GM21423 (cell line): ENCODE measurements around the gene PHLPP1.

Experiments used
- ATAC-seq: cut with Tn5 transposase; IDR thresholded peaks from one replicate; pipeline ENCODE4 v1.9.1; 2021; ENCODE audit warnings: mild to moderate bottlenecking, moderate library complexity; ENCODE audit not compliant: unreplicated experiment

Gene PHLPP1

DNA sequence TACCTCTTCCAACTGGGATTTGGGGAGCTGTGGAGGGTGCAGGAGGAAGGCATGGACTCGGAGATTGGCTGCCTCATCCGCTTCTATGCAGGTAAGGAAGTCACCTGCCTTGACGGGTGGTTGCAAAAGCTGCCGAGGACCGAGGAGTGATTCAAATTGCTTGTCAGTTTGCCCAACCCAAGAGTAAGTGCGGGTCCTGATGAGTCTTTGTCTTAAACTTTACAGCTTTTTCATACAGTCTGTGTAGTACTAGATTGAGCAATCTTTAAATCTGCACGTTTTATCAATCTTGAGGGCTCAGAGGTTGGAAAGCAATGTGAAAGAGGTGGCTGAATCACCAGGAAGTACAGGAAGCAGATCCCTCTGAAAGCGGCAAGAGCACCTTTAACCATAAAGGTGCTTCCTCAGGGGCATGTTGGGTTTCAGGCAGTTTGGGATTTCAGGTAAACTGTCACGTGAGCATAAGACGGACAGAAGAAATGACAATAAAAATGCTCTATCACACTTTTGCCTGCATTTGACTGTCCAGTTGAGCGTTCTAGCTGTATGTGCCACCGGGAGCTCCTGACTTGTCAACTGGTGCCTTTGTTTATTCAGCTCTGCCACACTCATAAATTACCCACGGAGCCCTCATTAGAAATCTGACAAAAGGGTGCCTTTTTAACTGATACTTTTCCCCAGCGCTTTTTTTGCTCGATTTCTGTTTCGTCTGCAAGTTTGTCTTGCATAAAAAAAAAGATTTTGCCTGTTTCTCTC lies 2.0 kb downstream of the PHLPP1 start:
- no peak for ATAC-seq

DNA sequence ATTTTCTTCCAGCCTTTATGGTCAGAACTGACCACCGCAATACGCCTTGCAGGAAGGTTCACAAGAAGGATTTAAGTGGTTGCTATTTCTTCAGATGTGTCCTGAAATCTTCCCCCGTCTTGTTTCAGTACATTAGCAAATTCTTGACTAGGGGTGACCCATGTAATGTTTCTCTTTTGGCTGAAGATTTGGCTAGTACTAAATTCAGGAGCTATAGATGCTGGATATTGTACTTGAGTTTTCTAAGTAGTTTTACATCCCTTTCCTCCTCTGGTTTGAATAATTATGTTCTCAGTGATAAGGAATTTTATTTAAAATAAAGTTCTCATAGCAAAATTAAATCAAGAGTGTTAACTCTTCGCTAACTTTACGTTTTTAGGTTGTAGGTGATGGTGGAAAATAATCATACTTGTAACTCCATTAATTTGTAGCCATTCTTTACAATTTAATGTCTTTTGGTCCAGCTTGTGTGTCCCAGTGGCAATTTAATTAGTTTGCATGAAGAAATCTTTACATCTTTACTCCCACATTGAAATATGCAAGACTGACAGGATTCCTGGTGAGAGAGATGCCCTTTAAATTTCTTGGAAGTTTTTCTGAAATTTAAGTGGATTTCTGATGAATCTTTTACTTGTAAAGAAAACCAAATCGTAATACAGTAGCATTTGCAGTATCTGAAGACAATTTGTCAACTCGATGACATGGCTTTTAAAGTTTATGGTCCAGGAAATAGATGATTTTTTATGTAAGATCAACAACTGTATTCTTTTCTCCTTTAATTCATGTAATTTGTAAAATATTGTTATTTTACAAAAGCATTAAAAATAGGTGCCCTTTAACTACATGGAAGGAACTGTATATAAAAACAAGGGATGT lies 2.8 kb downstream of the PHLPP1 start:
- ATAC-seq, result no peak

- no peak for ATAC-seq
Measured at GRCh38 chr18:62720048-62720447, 4.7 kb downstream of the PHLPP1 start.

- no peak for ATAC-seq
Measured at GRCh38 chr18:62720766-62721613, 5.6 kb downstream of the PHLPP1 start.

DNA sequence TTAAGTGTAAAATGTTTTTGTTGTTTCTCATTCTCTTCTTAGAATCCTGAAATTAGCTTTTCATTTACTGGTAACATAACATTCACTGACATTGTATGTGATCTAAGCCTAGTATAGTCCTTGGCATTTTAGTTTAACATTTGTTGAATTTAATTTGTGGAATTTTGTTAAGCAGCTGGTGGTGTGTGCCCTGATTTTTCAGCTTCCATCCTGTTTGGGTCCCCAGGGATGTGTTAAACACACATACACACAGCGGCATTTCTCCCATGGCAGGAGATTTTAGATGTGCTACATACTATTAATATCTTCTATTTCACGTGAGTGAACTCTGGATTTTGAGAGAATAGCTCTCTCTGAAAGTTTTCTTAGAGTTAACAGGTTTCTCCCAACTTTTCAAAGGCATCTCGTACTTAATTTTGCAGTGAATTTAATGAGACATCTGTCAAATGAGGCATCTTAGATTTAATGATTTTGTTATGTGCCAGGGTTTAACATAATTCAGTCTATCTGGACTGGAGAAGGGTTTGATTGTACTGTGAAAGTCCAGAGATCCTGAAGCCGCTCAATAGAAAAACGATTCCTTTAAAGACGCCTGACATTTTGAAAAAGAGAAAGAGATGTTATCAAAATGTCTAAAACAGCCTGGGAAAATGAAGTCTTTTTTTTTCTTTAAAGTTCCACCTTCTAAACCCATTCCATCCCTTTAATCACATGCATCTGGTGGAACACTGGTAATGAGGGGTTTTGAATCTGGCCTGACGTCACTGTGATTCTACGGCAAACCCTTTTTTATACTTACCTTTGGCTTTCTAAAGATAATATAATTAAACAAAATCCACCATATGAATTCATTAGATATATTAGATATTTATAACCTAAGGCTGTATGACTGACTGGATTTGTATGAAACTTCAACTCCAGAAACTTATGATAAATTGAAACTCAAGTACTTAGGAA lies 6.8 kb downstream of the PHLPP1 start:
- ATAC-seq, result no peak

DNA sequence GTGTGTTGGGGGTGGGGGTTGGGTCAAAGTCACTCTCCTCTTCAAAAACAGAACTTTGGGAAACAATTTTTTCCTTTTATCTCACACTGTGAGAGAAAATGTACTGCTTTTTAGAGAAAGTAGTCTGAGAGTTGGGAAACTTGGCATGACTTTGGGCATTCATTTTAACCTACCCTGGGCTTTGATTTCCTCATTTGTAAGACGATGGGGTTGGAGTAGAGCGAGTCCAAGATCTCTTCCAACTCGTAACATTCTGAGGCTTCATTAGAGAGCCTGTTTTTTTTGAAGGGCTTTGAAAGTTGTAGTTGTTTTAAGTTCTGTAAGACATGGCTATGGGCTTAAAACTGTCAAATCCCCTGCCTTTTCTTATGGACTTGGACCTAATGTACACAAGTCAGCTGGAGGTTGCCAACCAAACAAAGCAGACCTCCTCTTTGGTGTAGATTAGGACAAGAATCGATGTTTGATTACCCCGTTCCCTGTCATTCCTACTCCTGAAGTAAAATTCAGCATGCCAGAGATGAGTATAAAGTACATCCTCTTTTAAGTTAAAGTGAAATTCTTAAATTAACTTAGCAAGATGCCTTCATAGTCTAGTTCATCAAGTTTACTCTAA lies 8.4 kb downstream of the PHLPP1 start:
- no peak for ATAC-seq

DNA sequence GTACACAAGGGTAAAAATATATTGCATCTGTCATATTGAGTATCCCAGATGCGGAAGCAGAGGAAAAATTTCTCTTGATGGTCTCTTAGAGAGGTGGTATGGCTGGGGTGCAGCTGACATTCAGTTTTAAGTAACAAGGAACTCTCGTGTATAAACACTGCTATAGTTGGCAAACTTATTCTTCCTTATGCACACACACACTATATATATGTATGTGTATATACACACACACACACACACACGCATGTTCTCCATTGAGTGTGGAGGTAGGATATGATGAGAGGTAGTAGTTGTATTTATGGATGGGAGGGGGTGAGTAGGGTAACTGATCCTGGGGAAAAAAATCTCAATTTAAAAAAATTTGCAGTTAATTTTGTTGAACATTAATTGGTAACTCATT lies 10.6 kb downstream of the PHLPP1 start:
- no peak for ATAC-seq

- no peak for ATAC-seq
Measured at GRCh38 chr18:62728254-62728653, 12.9 kb downstream of the PHLPP1 start.

GRCh38 chr18:62729487-62730386 lies 14.4 kb downstream of the PHLPP1 start:
- ATAC-seq, result peak; percentile 77

- ATAC-seq, result no peak
Measured at GRCh38 chr18:62730941-62731340, 15.6 kb downstream of the PHLPP1 start.

- no peak for ATAC-seq
Measured at GRCh38 chr18:62732617-62733016, 17.3 kb downstream of the PHLPP1 start.

DNA sequence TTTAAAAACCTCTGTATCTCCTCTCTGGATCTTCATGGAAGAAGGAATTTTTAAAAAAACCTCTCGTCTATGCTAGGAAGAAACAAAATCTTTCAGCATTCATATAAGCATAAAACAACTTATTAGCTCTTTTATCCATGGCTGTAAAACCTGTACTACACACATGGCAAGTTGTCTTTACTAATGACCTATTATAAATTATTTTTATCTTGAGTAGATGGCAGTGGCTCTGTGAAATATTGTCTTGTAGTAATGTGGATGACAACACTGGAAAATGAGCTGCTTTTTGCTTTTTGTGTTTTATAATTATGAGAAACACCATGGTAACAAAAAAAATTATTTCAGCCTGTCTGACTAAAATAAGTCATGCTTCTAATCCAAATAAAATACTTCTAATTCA lies 18.9 kb downstream of the PHLPP1 start:
- no peak for ATAC-seq

DNA sequence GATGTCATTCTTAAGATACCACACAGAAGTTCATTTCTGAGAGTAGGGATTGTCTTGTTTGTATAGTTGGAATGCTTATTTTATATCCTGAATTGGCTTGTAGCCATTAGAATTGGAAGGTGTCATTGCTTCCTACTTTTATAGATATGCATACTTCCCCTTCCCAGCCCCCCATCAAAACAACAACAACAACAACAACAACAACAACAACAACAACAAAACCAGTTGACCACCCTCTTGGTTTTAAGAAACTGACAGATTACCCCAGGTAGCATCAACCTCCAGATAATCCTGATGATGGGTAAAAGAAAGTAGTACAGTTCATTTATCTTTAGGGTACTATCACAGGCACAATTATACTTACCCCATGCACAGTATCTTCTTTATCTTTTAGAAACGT lies 20.0 kb downstream of the PHLPP1 start:
- ATAC-seq, result no peak

GRCh38 chr18:62736077-62736855 lies 20.9 kb downstream of the PHLPP1 start:
- ATAC-seq, result no peak

GRCh38 chr18:62737241-62737873 lies 22.0 kb downstream of the PHLPP1 start:
- ATAC-seq, result no peak

- ATAC-seq, result no peak
Measured at GRCh38 chr18:62738639-62739038, 23.3 kb downstream of the PHLPP1 start.

DNA sequence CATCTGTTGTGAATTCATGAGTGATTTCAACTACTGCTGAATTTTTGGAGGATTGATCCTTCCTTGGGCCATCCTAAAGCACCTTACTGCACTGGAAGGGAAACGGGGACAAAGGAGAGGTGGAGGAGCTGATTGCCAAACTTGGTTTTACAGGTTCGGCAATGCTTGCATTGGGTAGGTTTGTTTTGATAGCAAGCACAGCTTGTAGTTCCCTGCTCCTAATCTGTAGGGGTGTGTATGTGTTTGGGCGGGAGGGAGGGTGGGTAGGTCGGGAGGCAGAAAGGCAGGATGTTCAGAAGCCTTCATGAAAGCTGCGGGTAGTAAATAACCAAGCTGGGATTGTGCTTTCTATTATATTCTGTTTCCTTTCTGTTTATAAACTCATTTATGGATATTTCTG lies 24.6 kb downstream of the PHLPP1 start:
- ATAC-seq, result no peak
